SK-N-SH (cell line): ENCODE results near the gene KLHL41. TPM values are rescaled to one million over a fixed set of nuclear protein-coding genes. Genes with fewer than 3 reads are reported as not detected.

Source experiments
- CTCF ChIA-PET: fragments of 300-600, 350-600 bp; formaldehyde crosslinking; extraction: SDS; loops from one replicate; lab custom pipeline; 2021; lab: Yijun Ruan, JAX
- POLR2A ChIA-PET: fragments of 350-600 bp; sonication (Branson Sonifier 250); formaldehyde crosslinking; extraction: SDS; loops from one replicate; lab custom pipeline; 2020; ENCODE audit warnings: antibody characterized with exemption, inconsistent platforms; lab: Yijun Ruan, JAX
- DNase-seq: peaks from one replicate; pipeline ENCODE4 v3.0.0; 2012
- H2AFZ ChIP-seq: fragments of 200-600 bp; sonication (generic); 2 replicates; pipeline ENCODE4 v1.8.1; 2016; ENCODE audit warnings: antibody characterized with exemption, mild to moderate bottlenecking, low read depth
- H3F3A ChIP-seq: fragments of 200-600 bp; sonication (generic); replicated peaks from 2 replicates; pipeline ENCODE3; 2016; ENCODE audit warnings: antibody characterized with exemption, mild to moderate bottlenecking; ENCODE audit not compliant: insufficient read depth
- H3K27ac ChIP-seq, 2 experiments: fragments of 200-500 bp in 1 of 2; fragments of 200-600 bp in 1 of 2; sonication (Bioruptor generic) in 1 of 2; sonication (generic), shearing (Covaris generic) in 1 of 2; 2 replicates each; pipeline versions ENCODE4 v1.5.1 to v1.6.1; 2014 to 2016; ENCODE audit warnings: low read depth in 2 of 2, inconsistent platforms in 1 of 2, low read length in 1 of 2, mild to moderate bottlenecking in 1 of 2, mixed read lengths in 1 of 2
- H3K27me3 ChIP-seq: fragments of 200-600 bp; sonication (generic), shearing (Covaris generic); 2 replicates; pipeline ENCODE4 v1.6.1; 2016; ENCODE audit warnings: mixed run types; ENCODE audit not compliant: insufficient read depth
- H3K36me3 ChIP-seq, 2 experiments: fragments of 200-500 bp in 1 of 2; fragments of 200-600 bp in 1 of 2; sonication (Bioruptor generic) in 1 of 2; sonication (generic) in 1 of 2; replicated peaks in 1 of 2; 2 replicates each; pipeline versions ENCODE3 to v1.5.1; 2014 to 2016; ENCODE audit warnings: low read length in 1 of 2, mild to moderate bottlenecking in 1 of 2; ENCODE audit not compliant: insufficient read depth in 2 of 2, control insufficient read depth in 1 of 2
- H3K4me1 ChIP-seq, 2 experiments: fragments of 200-500 bp in 1 of 2; fragments of 200-600 bp in 1 of 2; sonication (Bioruptor generic) in 1 of 2; sonication (generic), shearing (Covaris generic) in 1 of 2; 2 replicates each; pipeline versions ENCODE4 v1.5.1 to v1.6.1; 2014 to 2016; ENCODE audit warnings: low read depth in 1 of 2, low read length in 1 of 2, mixed run types in 1 of 2; ENCODE audit not compliant: insufficient read depth in 2 of 2, control insufficient read depth in 1 of 2
- H3K4me2 ChIP-seq: fragments of 200-600 bp; sonication (generic), shearing (Covaris generic); 2 replicates; pipeline ENCODE4 v1.6.1; 2017; ENCODE audit warnings: mixed run types
- H3K4me3 ChIP-seq, 2 experiments: fragments of 200-500 bp in 1 of 2; fragments of 200-600 bp in 1 of 2; sonication (Bioruptor generic) in 1 of 2; sonication (generic), shearing (Covaris generic) in 1 of 2; 2 replicates each; pipeline versions ENCODE4 v1.5.1 to v1.8.1; 2014 to 2016; ENCODE audit warnings: low read depth in 2 of 2, inconsistent platforms in 1 of 2, low read length in 1 of 2, mild to moderate bottlenecking in 1 of 2, mixed read lengths in 1 of 2, moderate library complexity in 1 of 2
- H3K79me2 ChIP-seq: fragments of 200-600 bp; sonication (generic); 2 replicates; pipeline ENCODE4 v1.8.1; 2017; ENCODE audit warnings: mild to moderate bottlenecking; ENCODE audit not compliant: insufficient read depth
- H3K9ac ChIP-seq: fragments of 200-600 bp; sonication (generic); 2 replicates; pipeline ENCODE4 v1.6.1; 2017; ENCODE audit warnings: mixed run types
- H3K9me2 ChIP-seq: fragments of 200-600 bp; sonication (generic); 2 replicates; pipeline ENCODE4 v1.6.1; 2017; ENCODE audit warnings: mixed run types
- H3K9me3 ChIP-seq: fragments of 200-600 bp; sonication (generic); 2 replicates; pipeline ENCODE4 v1.6.1; 2017; ENCODE audit warnings: mixed run types, mild to moderate bottlenecking, moderate library complexity
- H4K20me1 ChIP-seq: fragments of 200-600 bp; sonication (generic); 2 replicates; pipeline ENCODE4 v1.6.1; 2017; ENCODE audit warnings: mild to moderate bottlenecking, mixed run types; ENCODE audit not compliant: insufficient read depth
- ELF1 ChIP-seq: IDR thresholded peaks from 2 replicates; pipeline ENCODE4 v1.4.0; 2012
- EP300 ChIP-seq, 2 experiments: IDR thresholded peaks; 2 replicates each; pipeline versions ENCODE4 v1.4.0 to v1.6.1; 2012; ENCODE audit warnings: borderline replicate concordance in 1 of 2, low read depth in 1 of 2, low read length in 1 of 2
- FOSL2 ChIP-seq: IDR thresholded peaks from 2 replicates; pipeline ENCODE4 v1.4.0; 2012; ENCODE audit warnings: low read depth, mild to moderate bottlenecking, moderate library complexity, borderline replicate concordance
- FOXJ3 ChIP-seq: sonication (generic); formaldehyde crosslinking; IDR thresholded peaks from 2 replicates; pipeline ENCODE4 v1.5.1; 2020; ENCODE audit warnings: mild to moderate bottlenecking, missing genetic modification reagents
- FOXM1 ChIP-seq: IDR thresholded peaks from 2 replicates; pipeline ENCODE4 v1.4.0; 2012; ENCODE audit warnings: low read depth, mild to moderate bottlenecking
- GABPA ChIP-seq: IDR thresholded peaks from 2 replicates; pipeline ENCODE4 v1.4.0; 2012; ENCODE audit warnings: low read depth, mild to moderate bottlenecking
- JUND ChIP-seq: IDR thresholded peaks from 2 replicates; pipeline ENCODE4 v1.4.0; 2012
- NFIC ChIP-seq: IDR thresholded peaks from 2 replicates; pipeline ENCODE4 v1.4.0; 2012; ENCODE audit warnings: borderline replicate concordance
- NRF1 ChIP-seq: IDR thresholded peaks from 2 replicates; pipeline ENCODE4 v1.6.1; 2012; ENCODE audit warnings: low read depth, mild to moderate bottlenecking, low read length
- RAD21 ChIP-seq: IDR thresholded peaks from 2 replicates; pipeline ENCODE4 v1.6.1; 2012; ENCODE audit warnings: mild to moderate bottlenecking, low read length
- RCOR1 ChIP-seq: fragments of 150-350 bp; IDR thresholded peaks from 2 replicates; pipeline ENCODE4 v1.6.1; 2017; ENCODE audit warnings: antibody characterized with exemption, low read length
- RFX5 ChIP-seq: IDR thresholded peaks from 2 replicates; pipeline ENCODE4 v1.6.1; 2012; ENCODE audit warnings: mild to moderate bottlenecking, improper control_type of control experiment, low read length
- SIN3A ChIP-seq: IDR thresholded peaks from 2 replicates; pipeline ENCODE4 v1.6.1; 2012; ENCODE audit warnings: low read depth, mild to moderate bottlenecking, low read length, moderate library complexity, borderline replicate concordance
- SMC3 ChIP-seq: IDR thresholded peaks from 2 replicates; pipeline ENCODE4 v1.6.1; 2012; ENCODE audit warnings: low read depth, low read length, improper control_type of control experiment
- TCF12 ChIP-seq: IDR thresholded peaks from 2 replicates; pipeline ENCODE4 v1.4.0; 2012
- TEAD4 ChIP-seq: IDR thresholded peaks from 2 replicates; pipeline ENCODE4 v1.4.0; 2012; ENCODE audit warnings: mild to moderate bottlenecking, borderline replicate concordance; ENCODE audit not compliant: insufficient read depth
- YY1 ChIP-seq: IDR thresholded peaks from 2 replicates; pipeline ENCODE4 v1.4.0; 2012; ENCODE audit warnings: low read depth, mild to moderate bottlenecking
- WGBS: methylation state at CpG from one replicate; pipeline ENCODE4 v1.1.6; 2017; ENCODE audit warnings: low lambda C conversion rate; 5-methylcytosine and 5-hydroxymethylcytosine counted together
- polyA plus RNA-seq, 3 experiments: library from polyadenylated mRNA; depleted of rRNA; stranded (reverse); fragments of >200 nt; gene quantifications; 2 replicates each; pipeline ENCODE4 v1.2.3, GENCODE V29; 2012
- TF ChIP-seq, protein P1 (sequence below): fragments of 150-350 bp; IDR thresholded peaks from 2 replicates; pipeline ENCODE4 v1.6.1; 2017; ENCODE audit warnings: antibody characterized with exemption, low read length, low read depth, borderline replicate concordance
- TF ChIP-seq, protein P2 (sequence below): fragments of 200-600 bp; sonication (generic); IDR thresholded peaks from 2 replicates; pipeline ENCODE4 v1.6.1; 2017; ENCODE audit warnings: antibody characterized with exemption, mild to moderate bottlenecking, moderate library complexity
- TF ChIP-seq, protein P3 (sequence below): fragments of 150-350 bp; IDR thresholded peaks from 2 replicates; pipeline ENCODE4 v1.6.1; 2016; ENCODE audit warnings: mild to moderate bottlenecking, low read depth, low read length
- TF ChIP-seq, protein P4 (sequence below): IDR thresholded peaks from 2 replicates; pipeline ENCODE4 v1.4.0; 2012; ENCODE audit warnings: low read depth, borderline replicate concordance

Gene KLHL41
- polyA plus RNA-seq, 1 of the 3 experiments (the other 2 are of a cell fraction): 0.26 TPM

DNA sequence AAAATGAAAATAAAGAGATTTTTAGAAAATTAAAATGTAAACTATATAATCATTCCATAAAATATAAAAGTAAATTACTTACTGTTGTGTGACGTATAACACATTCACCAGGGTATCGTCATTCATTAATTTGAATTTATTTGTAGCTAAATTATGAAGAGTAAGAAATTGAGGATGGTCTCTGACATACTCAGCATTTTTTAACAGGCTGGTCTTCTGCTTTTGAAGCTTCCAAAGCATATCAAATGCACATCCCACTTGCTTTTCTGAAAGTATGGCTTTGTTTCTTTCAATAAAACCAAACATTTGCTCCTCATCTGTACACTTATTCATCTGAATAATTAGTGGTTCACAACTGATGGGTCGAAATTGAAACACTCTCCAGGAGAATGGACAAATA lies 62.1 kb downstream of the KLHL41 start:
- no peak overlapping the region for H3K9ac ChIP-seq
- H3K36me3 ChIP-seq: peaks cover 6 to 11% of the 10 kb centered on the region in 2 experiments
- no peak overlapping the region for H3K4me3 ChIP-seq
- peaks cover 9% of the 10 kb centered on the region for H3F3A ChIP-seq
- peaks cover 0 to 2% of the 10 kb centered on the region in 2 experiments; a peak in 1 of 4 replicates for H3K4me1 ChIP-seq
- H2AFZ ChIP-seq: no peak overlapping the region
- CTCF ChIA-PET: no interaction called here
- WGBS: 99% methylated on average over 3 of the region's 3 CpGs
- H3K4me2 ChIP-seq: peak overlapping the region; percentile 91
- no peak overlapping the region for H3K27ac ChIP-seq
- TF ChIP-seq, protein P1, sequence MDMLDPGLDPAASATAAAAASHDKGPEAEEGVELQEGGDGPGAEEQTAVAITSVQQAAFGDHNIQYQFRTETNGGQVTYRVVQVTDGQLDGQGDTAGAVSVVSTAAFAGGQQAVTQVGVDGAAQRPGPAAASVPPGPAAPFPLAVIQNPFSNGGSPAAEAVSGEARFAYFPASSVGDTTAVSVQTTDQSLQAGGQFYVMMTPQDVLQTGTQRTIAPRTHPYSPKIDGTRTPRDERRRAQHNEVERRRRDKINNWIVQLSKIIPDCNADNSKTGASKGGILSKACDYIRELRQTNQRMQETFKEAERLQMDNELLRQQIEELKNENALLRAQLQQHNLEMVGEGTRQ: no peak
- TF ChIP-seq NRF1 (no peak), RFX5 (no peak), SIN3A (no peak), RAD21 (no peak), FOXJ3 (CRISPR knock-in tag) (no peak), ELF1 (no peak), RCOR1 (no peak), SMC3 (no peak), GABPA (no peak), JUND (no peak), NFIC (no peak), FOXM1 (no peak)
- TF ChIP-seq, protein P2, sequence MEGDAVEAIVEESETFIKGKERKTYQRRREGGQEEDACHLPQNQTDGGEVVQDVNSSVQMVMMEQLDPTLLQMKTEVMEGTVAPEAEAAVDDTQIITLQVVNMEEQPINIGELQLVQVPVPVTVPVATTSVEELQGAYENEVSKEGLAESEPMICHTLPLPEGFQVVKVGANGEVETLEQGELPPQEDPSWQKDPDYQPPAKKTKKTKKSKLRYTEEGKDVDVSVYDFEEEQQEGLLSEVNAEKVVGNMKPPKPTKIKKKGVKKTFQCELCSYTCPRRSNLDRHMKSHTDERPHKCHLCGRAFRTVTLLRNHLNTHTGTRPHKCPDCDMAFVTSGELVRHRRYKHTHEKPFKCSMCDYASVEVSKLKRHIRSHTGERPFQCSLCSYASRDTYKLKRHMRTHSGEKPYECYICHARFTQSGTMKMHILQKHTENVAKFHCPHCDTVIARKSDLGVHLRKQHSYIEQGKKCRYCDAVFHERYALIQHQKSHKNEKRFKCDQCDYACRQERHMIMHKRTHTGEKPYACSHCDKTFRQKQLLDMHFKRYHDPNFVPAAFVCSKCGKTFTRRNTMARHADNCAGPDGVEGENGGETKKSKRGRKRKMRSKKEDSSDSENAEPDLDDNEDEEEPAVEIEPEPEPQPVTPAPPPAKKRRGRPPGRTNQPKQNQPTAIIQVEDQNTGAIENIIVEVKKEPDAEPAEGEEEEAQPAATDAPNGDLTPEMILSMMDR: no peak
- TF ChIP-seq, protein P3, sequence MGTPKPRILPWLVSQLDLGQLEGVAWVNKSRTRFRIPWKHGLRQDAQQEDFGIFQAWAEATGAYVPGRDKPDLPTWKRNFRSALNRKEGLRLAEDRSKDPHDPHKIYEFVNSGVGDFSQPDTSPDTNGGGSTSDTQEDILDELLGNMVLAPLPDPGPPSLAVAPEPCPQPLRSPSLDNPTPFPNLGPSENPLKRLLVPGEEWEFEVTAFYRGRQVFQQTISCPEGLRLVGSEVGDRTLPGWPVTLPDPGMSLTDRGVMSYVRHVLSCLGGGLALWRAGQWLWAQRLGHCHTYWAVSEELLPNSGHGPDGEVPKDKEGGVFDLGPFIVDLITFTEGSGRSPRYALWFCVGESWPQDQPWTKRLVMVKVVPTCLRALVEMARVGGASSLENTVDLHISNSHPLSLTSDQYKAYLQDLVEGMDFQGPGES: no peak
- H3K79me2 ChIP-seq: peaks cover 42% of the 10 kb centered on the region
- H3K9me2 ChIP-seq: no peaks in the 10 kb centered on the region
- POLR2A ChIA-PET: no interaction called here
- no peaks in the 10 kb centered on the region for H3K9me3 ChIP-seq
- no peaks in the 10 kb centered on the region for H3K27me3 ChIP-seq
- H4K20me1 ChIP-seq: no peaks in the 10 kb centered on the region
- DNase-seq: no peak

DNA sequence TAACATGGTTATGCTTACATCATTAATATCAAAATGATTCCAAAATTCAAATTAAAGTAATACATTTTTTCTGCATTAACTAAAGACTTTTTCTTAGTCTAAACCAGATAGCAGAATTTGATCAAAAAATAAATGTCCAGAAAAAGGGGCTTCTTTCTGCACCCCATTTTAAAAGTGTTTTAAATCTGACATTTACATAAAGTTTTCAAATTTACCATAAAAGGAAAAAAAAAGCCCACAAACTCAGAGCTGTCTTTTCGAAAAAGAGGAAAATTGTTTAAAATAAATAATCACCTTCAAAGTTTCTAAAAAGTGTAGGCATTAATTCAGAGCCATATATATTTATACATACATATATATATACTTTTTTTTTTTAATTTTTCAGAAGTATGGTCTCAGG lies 62.7 kb downstream of the KLHL41 start:
- Histone ChIP-seq H3K9me2 (no peaks in the 10 kb centered on the region), H3K9ac (no peak overlapping the region), H3K36me3 (peaks cover 4 to 9% of the 10 kb centered on the region in 2 experiments), H3K27ac (no peak overlapping the region), H4K20me1 (no peaks in the 10 kb centered on the region), H3F3A (peaks cover 9% of the 10 kb centered on the region), H3K27me3 (no peaks in the 10 kb centered on the region), H2AFZ (no peak overlapping the region), H3K4me3 (no peak overlapping the region; a peak in 2 of 4 replicates), H3K79me2 (peaks cover 42% of the 10 kb centered on the region), H3K9me3 (no peaks in the 10 kb centered on the region), H3K4me1 (peaks cover 0 to 2% of the 10 kb centered on the region in 2 experiments; a peak in 1 of 4 replicates), H3K4me2 (peak overlapping the region; percentile 91)
- 66% methylated on average over 1 of the region's 1 CpG for WGBS
- ChIA-PET POLR2A (no interaction called here), CTCF (no interaction called here)
- DNase-seq: no peak
- TF ChIP-seq YY1 (no peak), SMC3 (no peak), TEAD4 (no peak), SIN3A (no peak), ELF1 (no peak), NFIC (no peak), RAD21 (no peak), RFX5 (no peak), FOSL2 (no peak), TCF12 (no peak), EP300 (IDR thresholded peaks at IDR 0.05; ENCODE audit: borderline replicate concordance in 1 of 2, low read depth in 1 of 2, low read length in 1 of 2) (no peak)
- TF ChIP-seq, protein P4, sequence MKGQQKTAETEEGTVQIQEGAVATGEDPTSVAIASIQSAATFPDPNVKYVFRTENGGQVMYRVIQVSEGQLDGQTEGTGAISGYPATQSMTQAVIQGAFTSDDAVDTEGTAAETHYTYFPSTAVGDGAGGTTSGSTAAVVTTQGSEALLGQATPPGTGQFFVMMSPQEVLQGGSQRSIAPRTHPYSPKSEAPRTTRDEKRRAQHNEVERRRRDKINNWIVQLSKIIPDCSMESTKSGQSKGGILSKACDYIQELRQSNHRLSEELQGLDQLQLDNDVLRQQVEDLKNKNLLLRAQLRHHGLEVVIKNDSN: no peak
- TF ChIP-seq, protein P1: no peak
- TF ChIP-seq, protein P3: no peak
